ENCODE results near the gene FAM156B. TPM values are rescaled to one million over a fixed set of nuclear protein-coding genes. Genes with fewer than 3 reads are reported as not detected.
A peak's percentile ranks its signal among the peaks of the same experiment; 100 is the strongest.
"Not testable (repeated sequence)": the region's sequence is repeated elsewhere in the genome, so short reads cannot be mapped to it uniquely, and the experiment has no call there.

FAM156B gene
- total and polyA plus RNA-seq, 2 of the 4 experiments (the other 2 are of a cell fraction) = 17.9 to 52.4 TPM

DNA sequence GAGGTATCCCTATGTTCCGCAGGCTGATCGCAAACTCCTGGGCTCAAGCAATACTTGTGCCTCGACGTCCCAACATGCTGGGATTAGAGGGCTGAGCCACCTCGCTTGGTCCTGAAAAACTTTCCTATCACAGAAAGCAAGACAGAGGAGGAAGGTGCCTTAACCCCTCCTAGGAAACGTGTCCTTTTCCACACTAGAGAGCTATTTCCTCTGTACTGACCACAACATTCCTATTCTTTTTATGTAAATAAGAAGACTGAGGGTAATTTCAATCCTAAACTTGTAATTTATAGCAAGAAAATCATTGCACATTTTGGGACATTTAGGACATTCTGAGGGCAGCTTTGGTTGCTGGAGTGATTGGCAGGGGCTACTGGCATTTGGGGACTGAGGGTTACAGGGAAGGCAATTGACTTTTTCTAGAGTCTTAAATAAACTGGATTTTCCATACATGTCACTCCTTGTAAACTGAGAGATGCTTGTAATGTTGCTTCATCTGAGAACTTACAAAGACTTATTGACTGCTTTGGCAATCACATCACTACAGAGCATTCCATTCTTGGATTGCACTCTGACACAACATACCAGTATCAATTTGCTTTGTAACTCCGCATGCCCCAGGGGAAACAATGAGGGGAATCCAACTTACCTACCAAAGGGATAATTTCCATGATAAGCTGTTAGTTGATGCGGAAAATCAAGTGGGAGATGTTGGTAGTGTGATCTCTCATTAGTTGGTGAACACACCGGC, 44.8 kb upstream of the FAM156B start:
- dilution Hi-C loops (cut with HindIII; ENCODE audit: low sequenced_read_pairs, unreplicated experiment) = no loop called here
- Histone ChIP-seq H4K20me1 (ENCODE audit: insufficient read depth, low read length) (no peaks in the 10 kb centered on the region; the same call in 1 of the 2 replicates), H3K4me1 (ENCODE audit: control insufficient read depth, insufficient read depth, low read length) (peaks cover 13% of the 10 kb centered on the region), H3K23ac (ENCODE audit: low read depth, low read length) (peak overlapping the region; percentile 67), H3K79me1 (ENCODE audit: low read depth in 1 of 2, low read length in 2 of 2) (no peaks in the 10 kb centered on the region), H4K8ac (ENCODE audit: low read depth in 2 of 2, low read length in 2 of 2) (peak overlapping the region; percentile 70 to 80; a peak in 3 of 4 replicates), H2BK20ac (ENCODE audit: low read depth, low read length) (peak overlapping the region; percentile 90), H3K4me2 (ENCODE audit: low read depth, low read length) (peak overlapping the region; percentile 53), H4K91ac (ENCODE audit: insufficient read depth, low read depth, low read length) (peak overlapping the region; percentile 84), H2AFZ (replicated peaks; ENCODE audit: low read length, poor library complexity) (no peak overlapping the region), H3K4ac (ENCODE audit: low read depth, low read length) (peak overlapping the region; percentile 86), H2BK15ac (ENCODE audit: low read depth, low read length) (peak overlapping the region; percentile 6; the same call in 1 of the 3 replicates), H2AK5ac (ENCODE audit: low read depth, low read length) (peak overlapping the region; percentile 72; the same call in 1 of the 2 replicates), H3K4me3 (ENCODE audit: insufficient read depth, low read depth, low read length) (no peak overlapping the region), H4K5ac (ENCODE audit: low read depth, low read length) (peak overlapping the region; percentile 64; the same call in 1 of the 2 replicates), H3K9me3 (ENCODE audit: control insufficient read depth, insufficient read depth, low read length) (peaks cover 7% of the 10 kb centered on the region; the same call in 1 of the 2 replicates), H3K27ac (ENCODE audit: insufficient read depth, low read length) (peak overlapping the region; percentile 70), H2BK5ac (ENCODE audit: low read depth, low read length, poor library complexity, severe bottlenecking) (peak overlapping the region; percentile 96), H3K14ac (replicated peaks; ENCODE audit: low read depth, low read length) (peak overlapping the region; percentile 93), H3K9me1 (ENCODE audit: insufficient read depth, low read length) (peaks cover 6% of the 10 kb centered on the region; the same call in 1 of the 2 replicates), H3K56ac (ENCODE audit: extremely low read depth, insufficient read depth, low read length) (peak overlapping the region; percentile 66), H3K36me3 (ENCODE audit: control insufficient read depth, insufficient read depth, low read length) (no peaks in the 10 kb centered on the region), H2BK120ac (ENCODE audit: low read depth, low read length) (peak overlapping the region; percentile 83), H3K27me3 (ENCODE audit: control insufficient read depth, insufficient read depth, low read length) (peaks cover 3% of the 10 kb centered on the region; the same call in 1 of the 2 replicates), H2AK9ac (replicated peaks; ENCODE audit: low read depth, low read length, poor library complexity) (peak overlapping the region; percentile 76), H3K18ac (ENCODE audit: low read depth, low read length) (peak overlapping the region; percentile 69; the same call in 1 of the 2 replicates), H3K9ac (ENCODE audit: low read depth, low read length) (no peak overlapping the region)
- TF ChIP-seq RFX5 (IDR thresholded peaks at IDR 0.05; ENCODE audit: low read depth, low read length) = no peak
- TF ChIP-seq, protein P1, sequence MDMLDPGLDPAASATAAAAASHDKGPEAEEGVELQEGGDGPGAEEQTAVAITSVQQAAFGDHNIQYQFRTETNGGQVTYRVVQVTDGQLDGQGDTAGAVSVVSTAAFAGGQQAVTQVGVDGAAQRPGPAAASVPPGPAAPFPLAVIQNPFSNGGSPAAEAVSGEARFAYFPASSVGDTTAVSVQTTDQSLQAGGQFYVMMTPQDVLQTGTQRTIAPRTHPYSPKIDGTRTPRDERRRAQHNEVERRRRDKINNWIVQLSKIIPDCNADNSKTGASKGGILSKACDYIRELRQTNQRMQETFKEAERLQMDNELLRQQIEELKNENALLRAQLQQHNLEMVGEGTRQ (IDR thresholded peaks at IDR 0.05; ENCODE audit: low read depth, low read length) = no peak
- peak; percentile 54; the same call in 1 of the 2 replicates for TF ChIP-seq CEBPB (IDR thresholded peaks at IDR 0.05; ENCODE audit: low read depth, low read length)
- TF ChIP-seq SMC3 (IDR thresholded peaks at IDR 0.05; ENCODE audit: low read depth, low read length) = no peak
- no peak for TF ChIP-seq RCOR1 (IDR thresholded peaks at IDR 0.05; ENCODE audit: insufficient replicate concordance, low read length)
- no CpG with 5 or more reads among the region's 9 CpGs for WGBS, 2 experiments (ENCODE audit: extremely low coverage in 2 of 2, insufficient read length in 1 of 2)
- no TSS peak for BruUV-seq (replicated peaks)
- intact Hi-C loops (cut with micrococcal nuclease) = no loop called here
- DNase-seq = peak; percentile 43
- ATAC-seq (ENCODE audit: low read depth) = peak; percentile 72
- CTCF ChIA-PET = no interaction called here
- in situ Hi-C loops (cut with MboI; ENCODE audit: low sequenced_read_pairs) = no loop called here
- POLR2A ChIA-PET (ENCODE audit: unreplicated experiment) = no interaction called here

DNA sequence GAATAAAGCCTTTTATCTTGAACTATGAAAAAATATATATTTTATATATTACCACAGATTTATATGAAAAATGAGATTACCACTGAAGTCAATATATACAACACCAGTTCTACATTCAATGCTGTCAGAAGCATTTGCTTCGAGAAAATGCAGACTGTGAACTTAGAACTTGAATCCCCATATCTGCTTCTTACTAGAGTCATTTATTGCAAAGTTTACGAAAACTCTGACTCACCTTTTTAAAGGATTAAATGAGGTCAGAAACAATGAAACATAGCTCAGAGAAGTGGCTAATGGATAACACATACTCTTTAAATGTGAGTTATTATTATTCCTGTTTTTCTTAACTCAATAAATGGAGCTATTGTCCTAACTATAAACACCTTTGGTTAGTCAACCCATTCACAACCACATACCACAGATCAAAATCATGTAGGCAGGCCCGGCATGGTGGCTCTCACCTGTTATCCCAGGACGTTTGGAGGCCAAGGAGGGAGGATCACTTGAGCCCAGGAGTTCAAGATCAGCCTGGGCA, 40.1 kb upstream of the FAM156B start:
- H2BK120ac ChIP-seq (ENCODE audit: low read depth, low read length); H2BK20ac ChIP-seq (ENCODE audit: low read depth, low read length); POLR2A ChIA-PET (ENCODE audit: unreplicated experiment); ATAC-seq (ENCODE audit: low read depth); H3K79me1 ChIP-seq (ENCODE audit: low read depth in 1 of 2, low read length in 2 of 2); H4K91ac ChIP-seq (ENCODE audit: insufficient read depth, low read depth, low read length); H3K27ac ChIP-seq (ENCODE audit: insufficient read depth, low read length); H3K4me1 ChIP-seq (ENCODE audit: control insufficient read depth, insufficient read depth, low read length); H2BK5ac ChIP-seq (ENCODE audit: low read depth, low read length, poor library complexity, severe bottlenecking); H3K9ac ChIP-seq (ENCODE audit: low read depth, low read length); H2BK15ac ChIP-seq (ENCODE audit: low read depth, low read length); BruUV-seq (replicated peaks); H2AFZ ChIP-seq (replicated peaks; ENCODE audit: low read length, poor library complexity); DNase-seq; H2AK9ac ChIP-seq (replicated peaks; ENCODE audit: low read depth, low read length, poor library complexity); dilution Hi-C loops (cut with HindIII; ENCODE audit: low sequenced_read_pairs, unreplicated experiment); H3K18ac ChIP-seq (ENCODE audit: low read depth, low read length); H4K8ac ChIP-seq (ENCODE audit: low read depth in 2 of 2, low read length in 2 of 2); H3K27me3 ChIP-seq (ENCODE audit: control insufficient read depth, insufficient read depth, low read length); H3K4me3 ChIP-seq (ENCODE audit: insufficient read depth, low read depth, low read length); intact Hi-C loops (cut with micrococcal nuclease); H3K4ac ChIP-seq (ENCODE audit: low read depth, low read length); H3K56ac ChIP-seq (ENCODE audit: extremely low read depth, insufficient read depth, low read length); H4K20me1 ChIP-seq (ENCODE audit: insufficient read depth, low read length); CTCF ChIA-PET; H3K14ac ChIP-seq (replicated peaks; ENCODE audit: low read depth, low read length); H3K4me2 ChIP-seq (ENCODE audit: low read depth, low read length); H2AK5ac ChIP-seq (ENCODE audit: low read depth, low read length); H3K9me1 ChIP-seq (ENCODE audit: insufficient read depth, low read length); H3K36me3 ChIP-seq (ENCODE audit: control insufficient read depth, insufficient read depth, low read length); H4K5ac ChIP-seq (ENCODE audit: low read depth, low read length); H3K9me3 ChIP-seq (ENCODE audit: control insufficient read depth, insufficient read depth, low read length); in situ Hi-C loops (cut with MboI; ENCODE audit: low sequenced_read_pairs); H3K23ac ChIP-seq (ENCODE audit: low read depth, low read length): not testable (repeated sequence)
- no CpG with 5 or more reads among the region's 4 CpGs for WGBS, 2 experiments (ENCODE audit: extremely low coverage in 2 of 2, insufficient read length in 1 of 2)

Measured in IMR-90 (cell line).